IMR-90 (cell line): Measurements from ENCODE around the gene CHI3L1. TPM values are rescaled to one million over a fixed set of nuclear protein-coding genes. Genes with fewer than 3 reads are reported as not detected.

Experiments
- ATAC-seq: fragments of 200-7000 bp; cut with Tn5 transposase; 2 replicates; pipeline ENCODE4 v1.9.1; 2020; ENCODE audit warnings: low read depth, mild to moderate bottlenecking, moderate library complexity
- BruUV-seq: library from RNA; stranded (reverse); fragments of 400-500 nt; replicated peaks from 2 replicates; lab custom pipeline; 2021; lab: Mats Ljungman, UMichigan
- CTCF ChIA-PET: fragments of 300-600 bp; formaldehyde crosslinking; extraction: SDS; loops from one replicate; lab custom pipeline; 2021; ENCODE audit warnings: antibody characterized with exemption; lab: Yijun Ruan, JAX
- POLR2A ChIA-PET: fragments of 300-600 bp; sonication (Branson Sonifier 250); formaldehyde crosslinking; loops from one replicate; lab custom pipeline; 2022; ENCODE audit warnings: antibody characterized with exemption; ENCODE audit not compliant: unreplicated experiment; lab: Charles Lee
- DNase-seq: peaks from one replicate; pipeline ENCODE4 v3.0.0; 2013
- H2AFZ ChIP-seq: replicated peaks from 2 replicates; pipeline ENCODE3; 2013; ENCODE audit warnings: low read length, mild to moderate bottlenecking; ENCODE audit not compliant: poor library complexity
- H2AK5ac ChIP-seq: 2 replicates; pipeline ENCODE4 v1.6.1; 2013; ENCODE audit warnings: low read depth, low read length, inconsistent platforms
- H2AK9ac ChIP-seq: replicated peaks from 2 replicates; pipeline ENCODE3; 2013; ENCODE audit warnings: mild to moderate bottlenecking, low read depth, low read length, moderate library complexity; ENCODE audit not compliant: poor library complexity
- H2BK120ac ChIP-seq: 2 replicates; pipeline ENCODE4 v1.6.1; 2013; ENCODE audit warnings: low read depth, low read length, inconsistent platforms
- H2BK15ac ChIP-seq: 3 replicates; pipeline ENCODE4 v1.6.1; 2013; ENCODE audit warnings: low read depth, low read length, inconsistent platforms
- H2BK20ac ChIP-seq: 2 replicates; pipeline ENCODE4 v1.6.1; 2013; ENCODE audit warnings: low read depth, mild to moderate bottlenecking, inconsistent platforms, low read length, moderate library complexity
- H2BK5ac ChIP-seq: 2 replicates; pipeline ENCODE4 v1.6.1; 2013; ENCODE audit warnings: mild to moderate bottlenecking, low read depth, low read length, inconsistent platforms; ENCODE audit not compliant: poor library complexity, severe bottlenecking
- H3K14ac ChIP-seq: replicated peaks from 2 replicates; pipeline ENCODE4 v1.6.1; 2013; ENCODE audit warnings: low read depth, low read length, inconsistent platforms
- H3K18ac ChIP-seq: 2 replicates; pipeline ENCODE4 v1.6.1; 2013; ENCODE audit warnings: low read depth, low read length, control low read depth
- H3K23ac ChIP-seq: 2 replicates; pipeline ENCODE4 v1.6.1; 2013; ENCODE audit warnings: low read depth, low read length, inconsistent platforms
- H3K27ac ChIP-seq: 2 replicates; pipeline ENCODE4 v1.5.1; 2013; ENCODE audit warnings: mild to moderate bottlenecking, control low read depth, low read length; ENCODE audit not compliant: insufficient read depth
- H3K27me3 ChIP-seq: 2 replicates; pipeline ENCODE4 v1.6.1; 2013; ENCODE audit warnings: low read length; ENCODE audit not compliant: control insufficient read depth, insufficient read depth
- H3K36me3 ChIP-seq: 2 replicates; pipeline ENCODE4 v1.6.1; 2013; ENCODE audit warnings: low read length, mixed read lengths; ENCODE audit not compliant: control insufficient read depth, insufficient read depth
- H3K4ac ChIP-seq: 2 replicates; pipeline ENCODE4 v1.6.1; 2013; ENCODE audit warnings: low read depth, low read length, inconsistent platforms
- H3K4me1 ChIP-seq: 2 replicates; pipeline ENCODE4 v1.6.1; 2013; ENCODE audit warnings: low read length, mixed read lengths; ENCODE audit not compliant: control insufficient read depth, insufficient read depth
- H3K4me2 ChIP-seq: 2 replicates; pipeline ENCODE4 v1.6.1; 2013; ENCODE audit warnings: low read depth, mild to moderate bottlenecking, control low read depth, low read length, moderate library complexity
- H3K4me3 ChIP-seq: 2 replicates; pipeline ENCODE4 v1.5.1; 2013; ENCODE audit warnings: low read depth, mild to moderate bottlenecking, control low read depth, low read length, moderate library complexity; ENCODE audit not compliant: insufficient read depth
- H3K56ac ChIP-seq: 2 replicates; pipeline ENCODE4 v1.6.1; 2013; ENCODE audit warnings: low read length, inconsistent platforms; ENCODE audit not compliant: insufficient read depth; ENCODE audit errors: extremely low read depth
- H3K79me1 ChIP-seq, 2 experiments: 2 replicates each; pipeline ENCODE4 v1.6.1; 2013; ENCODE audit warnings: low read length in 2 of 2, inconsistent platforms in 1 of 2, low read depth in 1 of 2
- H3K9ac ChIP-seq: 2 replicates; pipeline ENCODE4 v1.6.1; 2013; ENCODE audit warnings: low read depth, low read length, control low read depth
- H3K9me1 ChIP-seq: 2 replicates; pipeline ENCODE4 v1.6.1; 2013; ENCODE audit warnings: low read length, inconsistent platforms; ENCODE audit not compliant: insufficient read depth
- H3K9me3 ChIP-seq: 2 replicates; pipeline ENCODE4 v1.6.1; 2013; ENCODE audit warnings: low read length; ENCODE audit not compliant: control insufficient read depth, insufficient read depth
- H4K20me1 ChIP-seq: 2 replicates; pipeline ENCODE4 v1.6.1; 2013; ENCODE audit warnings: low read length, inconsistent platforms; ENCODE audit not compliant: insufficient read depth
- H4K5ac ChIP-seq: 2 replicates; pipeline ENCODE4 v1.6.1; 2013; ENCODE audit warnings: mild to moderate bottlenecking, low read depth, low read length, control low read depth
- H4K8ac ChIP-seq, 2 experiments: 2 replicates each; pipeline ENCODE4 v1.6.1; 2013; ENCODE audit warnings: low read depth in 2 of 2, low read length in 2 of 2, control low read depth in 1 of 2, inconsistent platforms in 1 of 2
- H4K91ac ChIP-seq: 2 replicates; pipeline ENCODE4 v1.6.1; 2013; ENCODE audit warnings: low read depth, low read length, inconsistent platforms; ENCODE audit not compliant: insufficient read depth
- CEBPB ChIP-seq: IDR thresholded peaks from 2 replicates; pipeline ENCODE4 v1.6.1; 2012; ENCODE audit warnings: low read depth, low read length, improper control_type of control experiment
- MAFK ChIP-seq: IDR thresholded peaks from 2 replicates; pipeline ENCODE4 v1.6.1; 2012; ENCODE audit warnings: low read depth, low read length, improper control_type of control experiment
- POLR2A ChIP-seq: IDR thresholded peaks from 2 replicates; pipeline ENCODE4 v1.6.1; 2012; ENCODE audit warnings: mild to moderate bottlenecking, low read depth, low read length
- SMC3 ChIP-seq: fragments of 150-350 bp; IDR thresholded peaks from 2 replicates; pipeline ENCODE4 v1.6.1; 2016; ENCODE audit warnings: low read depth, mild to moderate bottlenecking, antibody characterized with exemption, low read length, moderate library complexity
- WGBS, 2 experiments: methylation state at CpG; one replicate each; pipeline versions ENCODE4 v1.1.5 to v1.1.7; 2013; ENCODE audit warnings: missing lambda C conversion rate in 2 of 2; ENCODE audit not compliant: insufficient read length in 1 of 2; ENCODE audit errors: extremely low coverage in 2 of 2; 5-methylcytosine and 5-hydroxymethylcytosine counted together
- dilution Hi-C: fragments of 300-500 bp; cut with HindIII; formaldehyde crosslinking; loops from one replicate; pipeline ENCODE4 v1.14.3; 2018; ENCODE audit warnings: low sequenced_read_pairs; ENCODE audit not compliant: unreplicated experiment
- in situ Hi-C: fragments of 300-500 bp; cut with MboI; formaldehyde crosslinking; loops from 3 replicates; pipeline ENCODE4 v1.14.3; 2019; ENCODE audit warnings: low sequenced_read_pairs, inconsistent platforms, mixed read lengths
- intact Hi-C: fragments of 100-400 bp; cut with micrococcal nuclease; formaldehyde crosslinking; loops from 2 replicates; pipeline ENCODE4 v1.10.0; 2022
- polyA plus RNA-seq, 3 experiments: library from polyadenylated mRNA; depleted of rRNA; stranded (reverse); fragments of >200 nt; gene quantifications; 2 replicates each; pipeline ENCODE4 v1.2.3, GENCODE V29; 2012; ENCODE audit warnings: low replicate concordance in 1 of 3
- total RNA-seq: library from RNA; depleted of rRNA; stranded (reverse); fragments of >200 nt; gene quantifications from 2 replicates; pipeline ENCODE4 v1.2.3, GENCODE V29; 2012
- TF ChIP-seq, protein P1 (sequence below): fragments of 150-350 bp; IDR thresholded peaks from 2 replicates; pipeline ENCODE4 v1.6.1; 2016; ENCODE audit warnings: low read depth, mild to moderate bottlenecking, low read length, moderate library complexity, borderline replicate concordance
- TF ChIP-seq, protein P2 (sequence below): fragments of 150-350 bp; IDR thresholded peaks from 2 replicates; pipeline ENCODE4 v1.6.1; 2017; ENCODE audit warnings: mild to moderate bottlenecking, antibody characterized with exemption, low read length, low read depth

CHI3L1 gene
- total and polyA plus RNA-seq, 2 of the 4 experiments (the other 2 are of a cell fraction): 0.17 TPM; not detected in 1

- Histone ChIP-seq H4K91ac (no peak within 1 kb of the TSS), H3K14ac (no peak within 1 kb of the TSS; the same call in 1 of the 2 replicates), H3K4me3 (no peak within 1 kb of the TSS), H3K79me1 (no peaks in the 10 kb centered on the region), H2AFZ (no peak within 1 kb of the TSS), H2BK5ac (no peak within 1 kb of the TSS), H4K5ac (no peak within 1 kb of the TSS), H2BK15ac (peak within 1 kb of the TSS; percentile 31; the same call in 1 of the 3 replicates), H3K9ac (no peak within 1 kb of the TSS), H3K27ac (no peak within 1 kb of the TSS), H2BK120ac (peak within 1 kb of the TSS; percentile 36; the same call in 1 of the 2 replicates), H3K4me1 (peaks cover 22% of the 10 kb centered on the region), H3K36me3 (no peaks in the 10 kb centered on the region), H3K4me2 (no peak within 1 kb of the TSS), H3K27me3 (peaks cover 2% of the 10 kb centered on the region; the same call in 1 of the 2 replicates), H4K8ac (no peak within 1 kb of the TSS), H3K23ac (no peak within 1 kb of the TSS), H3K56ac (no peak within 1 kb of the TSS), H3K18ac (no peak within 1 kb of the TSS; the same call in 1 of the 2 replicates), H2AK5ac (no peak within 1 kb of the TSS; the same call in 1 of the 2 replicates), H3K4ac (no peak within 1 kb of the TSS), H4K20me1 (no peaks in the 10 kb centered on the region), H3K9me3 (no peaks in the 10 kb centered on the region), H3K9me1 (peaks cover 15% of the 10 kb centered on the region; the same call in 1 of the 2 replicates), H2AK9ac (peak within 1 kb of the TSS; percentile 12), H2BK20ac (peak within 1 kb of the TSS; percentile 8; the same call in 1 of the 2 replicates)
- no TSS peak for BruUV-seq
- dilution Hi-C loops: no loop called here
- TF ChIP-seq MAFK (no peak), CEBPB (no peak), SMC3 (no peak), POLR2A (no peak)
- TF ChIP-seq, protein P1, sequence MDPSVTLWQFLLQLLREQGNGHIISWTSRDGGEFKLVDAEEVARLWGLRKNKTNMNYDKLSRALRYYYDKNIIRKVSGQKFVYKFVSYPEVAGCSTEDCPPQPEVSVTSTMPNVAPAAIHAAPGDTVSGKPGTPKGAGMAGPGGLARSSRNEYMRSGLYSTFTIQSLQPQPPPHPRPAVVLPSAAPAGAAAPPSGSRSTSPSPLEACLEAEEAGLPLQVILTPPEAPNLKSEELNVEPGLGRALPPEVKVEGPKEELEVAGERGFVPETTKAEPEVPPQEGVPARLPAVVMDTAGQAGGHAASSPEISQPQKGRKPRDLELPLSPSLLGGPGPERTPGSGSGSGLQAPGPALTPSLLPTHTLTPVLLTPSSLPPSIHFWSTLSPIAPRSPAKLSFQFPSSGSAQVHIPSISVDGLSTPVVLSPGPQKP: no peak
- TF ChIP-seq, protein P2, sequence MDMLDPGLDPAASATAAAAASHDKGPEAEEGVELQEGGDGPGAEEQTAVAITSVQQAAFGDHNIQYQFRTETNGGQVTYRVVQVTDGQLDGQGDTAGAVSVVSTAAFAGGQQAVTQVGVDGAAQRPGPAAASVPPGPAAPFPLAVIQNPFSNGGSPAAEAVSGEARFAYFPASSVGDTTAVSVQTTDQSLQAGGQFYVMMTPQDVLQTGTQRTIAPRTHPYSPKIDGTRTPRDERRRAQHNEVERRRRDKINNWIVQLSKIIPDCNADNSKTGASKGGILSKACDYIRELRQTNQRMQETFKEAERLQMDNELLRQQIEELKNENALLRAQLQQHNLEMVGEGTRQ: no peak
- ChIA-PET POLR2A (no interaction called here), CTCF (no interaction called here)
- WGBS, 2 experiments: no CpG with 5 or more reads among the region's 5 CpGs
- ATAC-seq: no peak
- DNase-seq: no peak
- intact Hi-C loops: no loop called here
- in situ Hi-C loops: no loop called here
Observed at GRCh38 chr1:203175237-203175826, 11.2 kb downstream of the CHI3L1 start, which contains the start of gene MYBPH. MYBPH (minus strand) TSS chr1:203175826; CDS start chr1:203175755, 71 bp downstream.
